GM12874 (cell line): ENCODE measurements around the gene PMIS2.

Experiments
- TF ChIP-seq, protein P1 (sequence below): IDR thresholded peaks from 2 replicates; pipeline ENCODE4 v1.5.1; 2011; ENCODE audit warnings: low read depth, mild to moderate bottlenecking, control low read depth, low read length, moderate library complexity; ENCODE audit not compliant: insufficient read depth

Gene PMIS2

DNA sequence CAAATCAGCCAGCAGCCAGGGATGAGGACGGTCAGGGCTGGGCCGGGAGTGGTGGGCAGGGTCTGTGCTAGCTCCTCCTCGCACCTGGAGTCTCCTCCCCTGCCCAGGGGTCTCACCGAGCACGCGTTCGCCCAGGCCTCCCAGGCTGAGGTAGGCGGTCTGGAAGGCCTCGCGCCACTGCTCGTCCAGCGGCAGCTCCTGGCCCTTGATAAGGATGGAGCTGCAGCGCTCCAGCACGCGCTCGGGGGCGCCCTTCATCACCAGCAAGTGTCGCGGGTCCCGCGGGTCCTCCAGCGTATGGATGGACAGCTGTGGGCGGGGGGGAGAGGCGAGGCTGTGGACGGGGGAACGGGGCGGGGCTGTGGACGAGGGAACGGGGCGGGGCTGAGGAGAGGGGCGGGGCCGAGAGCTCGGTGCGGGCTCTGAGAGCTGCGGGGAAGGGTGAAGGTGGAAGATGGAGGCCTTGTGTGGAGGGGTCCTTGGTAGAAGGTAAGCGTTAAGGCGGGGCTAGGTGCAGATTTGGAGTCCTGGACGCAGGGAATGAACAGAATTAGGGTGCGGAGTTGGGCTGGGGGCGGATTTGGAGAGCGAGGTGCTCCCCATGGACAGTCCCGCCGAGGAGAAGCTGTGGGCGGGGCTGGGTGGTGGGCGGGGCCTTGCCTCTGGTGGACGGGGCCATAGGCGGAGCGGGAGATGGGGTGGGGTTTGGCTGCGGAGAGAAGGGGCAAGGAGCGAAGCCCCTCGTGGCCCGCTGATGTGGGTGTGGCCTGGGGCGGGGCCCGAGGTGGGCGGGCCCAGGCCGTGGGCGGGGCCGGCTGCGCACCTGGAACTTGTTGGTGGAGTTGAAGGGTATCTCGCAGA is 28.2 kb upstream of the PMIS2 start:
- TF ChIP-seq, protein P1, sequence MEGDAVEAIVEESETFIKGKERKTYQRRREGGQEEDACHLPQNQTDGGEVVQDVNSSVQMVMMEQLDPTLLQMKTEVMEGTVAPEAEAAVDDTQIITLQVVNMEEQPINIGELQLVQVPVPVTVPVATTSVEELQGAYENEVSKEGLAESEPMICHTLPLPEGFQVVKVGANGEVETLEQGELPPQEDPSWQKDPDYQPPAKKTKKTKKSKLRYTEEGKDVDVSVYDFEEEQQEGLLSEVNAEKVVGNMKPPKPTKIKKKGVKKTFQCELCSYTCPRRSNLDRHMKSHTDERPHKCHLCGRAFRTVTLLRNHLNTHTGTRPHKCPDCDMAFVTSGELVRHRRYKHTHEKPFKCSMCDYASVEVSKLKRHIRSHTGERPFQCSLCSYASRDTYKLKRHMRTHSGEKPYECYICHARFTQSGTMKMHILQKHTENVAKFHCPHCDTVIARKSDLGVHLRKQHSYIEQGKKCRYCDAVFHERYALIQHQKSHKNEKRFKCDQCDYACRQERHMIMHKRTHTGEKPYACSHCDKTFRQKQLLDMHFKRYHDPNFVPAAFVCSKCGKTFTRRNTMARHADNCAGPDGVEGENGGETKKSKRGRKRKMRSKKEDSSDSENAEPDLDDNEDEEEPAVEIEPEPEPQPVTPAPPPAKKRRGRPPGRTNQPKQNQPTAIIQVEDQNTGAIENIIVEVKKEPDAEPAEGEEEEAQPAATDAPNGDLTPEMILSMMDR, result 0 out of 2 replicates have a peak, but pooled peaks have one; percentile 4

DNA sequence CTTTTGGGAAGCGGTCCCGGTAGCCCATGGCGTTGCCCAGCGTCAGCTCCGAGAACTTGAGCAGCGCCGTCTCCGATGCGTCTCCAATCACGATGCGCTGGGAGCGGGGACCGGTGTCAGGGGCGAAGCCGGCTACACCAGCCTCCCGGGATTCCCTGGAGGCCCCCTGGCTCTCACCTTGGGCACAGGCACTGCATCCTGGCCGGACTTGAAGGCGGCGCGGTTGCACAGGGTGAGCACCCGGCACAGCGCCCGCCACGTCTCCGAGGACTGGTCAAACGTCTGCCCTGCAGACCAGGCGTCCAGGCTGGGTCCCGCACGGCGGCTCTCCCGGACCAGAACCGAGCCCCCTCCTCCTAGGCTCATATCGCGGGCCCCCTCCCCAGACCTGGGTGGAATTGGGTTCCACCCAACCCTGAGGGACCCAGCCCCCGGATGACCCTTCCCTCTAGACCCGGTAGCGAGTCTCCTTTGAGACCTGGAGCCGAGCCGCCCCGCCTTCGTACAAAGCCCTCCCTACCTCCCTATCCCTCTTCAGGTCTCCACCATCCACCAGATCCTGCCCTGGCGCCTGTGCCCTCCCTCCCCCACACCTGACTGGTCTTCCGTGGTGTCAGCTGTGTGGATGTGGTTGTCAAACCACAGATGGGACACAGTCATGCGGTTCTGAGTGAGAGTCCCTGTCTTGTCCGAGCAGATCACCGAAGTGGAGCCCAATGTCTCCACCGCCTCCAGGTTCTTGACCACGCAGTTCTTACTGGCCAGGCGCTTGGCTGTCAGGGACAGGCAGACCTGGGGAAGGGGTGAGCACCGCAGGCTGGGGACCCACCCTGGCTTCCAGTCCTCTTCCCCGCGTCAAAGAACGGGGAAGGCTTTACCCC is 27.3 kb upstream of the PMIS2 start:
- TF ChIP-seq, protein P1, result no peak

DNA sequence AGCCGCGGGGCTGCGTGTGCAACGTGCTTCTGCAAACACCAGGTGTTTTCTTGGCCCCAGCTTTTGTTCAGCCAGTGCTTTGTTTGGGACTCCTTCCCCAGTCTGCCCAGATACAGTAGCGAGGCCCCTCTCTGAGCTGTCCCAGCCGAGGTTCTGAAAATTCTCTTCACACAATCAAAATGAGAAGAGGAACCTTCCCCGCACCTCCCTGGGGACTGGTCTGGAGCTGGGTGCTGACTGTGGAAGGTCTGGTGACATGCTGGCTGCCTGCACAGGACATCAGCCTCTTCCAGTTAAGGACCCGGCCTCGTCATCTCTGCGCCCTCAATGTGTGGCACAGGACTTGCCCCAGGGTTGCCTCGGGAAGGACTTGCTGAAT is 26.7 kb upstream of the PMIS2 start:
- TF ChIP-seq, protein P1, result no peak

DNA sequence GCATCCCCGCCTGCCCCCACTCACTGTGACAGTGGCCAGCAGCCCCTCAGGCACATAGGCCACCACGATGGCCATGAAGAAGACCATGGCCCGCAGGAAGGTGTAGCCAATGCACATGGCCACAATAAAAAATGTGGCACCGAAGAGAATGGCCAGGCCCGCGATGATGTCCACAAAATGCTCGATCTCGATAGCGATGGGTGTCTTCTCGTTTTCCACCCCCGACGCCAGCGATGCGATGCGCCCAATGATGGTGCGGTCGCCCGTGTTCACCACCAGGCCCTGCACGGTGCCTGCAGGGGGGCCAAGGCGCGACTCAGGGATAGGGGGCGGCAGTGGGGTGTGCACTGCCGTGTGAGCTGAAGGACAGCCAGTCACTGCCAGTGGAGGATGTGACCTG is 26.2 kb upstream of the PMIS2 start:
- TF ChIP-seq, protein P1, result no peak

DNA sequence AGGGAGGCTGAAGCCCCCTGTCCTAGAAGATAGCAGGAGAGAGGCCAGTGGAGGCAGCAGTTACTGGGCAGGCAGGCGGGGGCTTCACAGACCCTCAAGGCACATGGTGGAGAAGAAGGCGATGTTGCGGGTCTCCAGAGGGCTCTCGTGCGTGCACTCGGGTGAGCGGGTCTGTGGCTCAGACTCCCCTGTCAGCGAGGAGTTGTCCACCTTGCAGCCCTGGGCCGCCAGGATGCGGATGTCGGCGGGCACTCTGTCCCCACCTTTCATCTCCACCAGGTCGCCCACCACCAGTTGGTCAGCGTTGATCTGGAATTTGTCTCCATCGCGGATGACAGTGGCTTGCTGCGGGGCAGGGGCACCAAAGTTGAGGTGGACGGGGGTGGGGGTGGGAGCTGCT is 25.7 kb upstream of the PMIS2 start:
- TF ChIP-seq, protein P1, result no peak

DNA sequence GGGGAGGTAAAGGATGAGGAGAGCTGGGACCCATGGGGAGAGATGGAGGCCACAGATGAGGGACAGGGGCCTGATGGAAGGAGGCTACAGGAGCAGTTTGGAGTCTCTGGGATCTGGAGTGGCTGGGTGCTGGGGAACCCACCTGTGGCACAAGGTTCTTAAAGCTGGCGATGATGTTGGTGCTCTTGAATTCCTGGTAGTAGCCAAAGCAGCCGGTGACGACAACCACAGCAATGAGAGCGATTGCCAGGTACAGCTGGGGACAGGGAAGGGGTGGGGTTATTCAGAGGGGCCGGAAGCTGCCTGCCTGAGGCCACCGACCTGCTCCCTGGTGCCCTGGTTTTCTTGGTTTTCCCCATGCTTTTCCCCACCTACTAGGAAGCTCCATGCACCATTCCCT is 25.3 kb upstream of the PMIS2 start:
- TF ChIP-seq, protein P1, result no peak

DNA sequence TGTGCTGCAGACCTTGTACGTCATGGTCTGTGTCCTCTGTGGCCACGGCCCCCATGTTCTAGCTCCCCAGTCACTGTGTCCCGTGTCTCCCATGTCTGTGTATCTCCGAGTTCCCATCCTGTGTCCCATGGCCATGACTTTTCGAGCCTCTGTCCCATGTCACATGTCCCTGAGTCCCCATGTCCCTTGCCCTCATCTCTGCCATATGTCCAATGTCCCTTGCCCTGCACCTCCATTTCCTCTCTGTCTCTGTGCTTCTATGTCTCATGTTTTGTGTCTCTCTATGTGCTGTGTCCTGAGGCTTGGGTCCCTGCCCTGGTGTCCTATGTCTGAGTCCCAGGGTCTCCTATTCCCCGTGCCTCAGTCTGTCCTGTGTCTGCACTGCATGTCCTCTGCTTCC is 24.5 kb upstream of the PMIS2 start:
- TF ChIP-seq, protein P1, result no peak
